Stomach smooth muscle (tissue), 2 donors: ENCODE measurements around the gene GRIK4.

Experiments
- H3K27ac ChIP-seq: one replicate; pipeline ENCODE4 v1.7.0; 2013; ENCODE audit warnings: mild to moderate bottlenecking, low read length, inconsistent platforms
- H3K27me3 ChIP-seq, 2 donors: one replicate each; pipeline ENCODE4 v1.7.0; 2013; ENCODE audit warnings: low read length in 2 of 2; ENCODE audit not compliant: insufficient read depth in 2 of 2, control insufficient read depth in 1 of 2
- H3K36me3 ChIP-seq, 2 donors: one replicate each; pipeline ENCODE4 v1.7.0; 2013; ENCODE audit warnings: low read length in 2 of 2; ENCODE audit not compliant: control insufficient read depth in 2 of 2, insufficient read depth in 2 of 2
- H3K4me1 ChIP-seq: one replicate; pipeline ENCODE4 v1.7.0; 2013; ENCODE audit warnings: low read length; ENCODE audit not compliant: control insufficient read depth, insufficient read depth
- H3K4me3 ChIP-seq, 2 donors: one replicate each; pipeline ENCODE4 v1.7.0; 2013; ENCODE audit warnings: low read length in 2 of 2
- H3K9ac ChIP-seq, 2 donors: one replicate each; pipeline ENCODE4 v1.7.0; 2013; ENCODE audit warnings: low read length in 2 of 2, mild to moderate bottlenecking in 1 of 2
- H3K9me3 ChIP-seq, 2 donors: one replicate each; pipeline ENCODE4 v1.7.0; 2013; ENCODE audit warnings: low read length in 2 of 2; ENCODE audit not compliant: control insufficient read depth in 2 of 2
- donor health status: healthy.
- donor health status: Pancreatic carcinoma.

GRIK4 gene

DNA sequence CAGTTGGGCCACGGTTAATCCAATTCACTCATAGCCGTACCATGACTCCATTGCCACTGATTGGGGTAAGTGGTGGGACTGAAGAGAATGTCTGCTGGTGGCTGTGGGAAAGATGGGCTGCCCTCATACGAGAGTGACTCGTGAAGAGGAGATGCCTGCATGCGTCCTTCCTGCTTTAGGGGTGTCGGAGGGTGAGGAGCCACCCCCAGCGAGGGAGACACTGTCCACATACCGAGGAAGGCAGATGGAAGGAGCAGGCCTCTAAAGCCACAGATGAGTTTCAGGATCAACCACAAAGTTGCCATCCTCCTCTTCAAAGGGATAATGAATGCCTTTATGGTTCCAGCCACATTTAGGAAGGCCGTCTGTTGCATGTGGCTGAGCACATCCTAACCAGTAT lies 83.2 kb downstream of the GRIK4 start:
- Histone ChIP-seq H3K27ac (no peak overlapping the region), H3K4me1 (no peaks in the 10 kb centered on the region), H3K27me3 (peaks cover 0 to 4% of the 10 kb centered on the region in 2 donors)

DNA sequence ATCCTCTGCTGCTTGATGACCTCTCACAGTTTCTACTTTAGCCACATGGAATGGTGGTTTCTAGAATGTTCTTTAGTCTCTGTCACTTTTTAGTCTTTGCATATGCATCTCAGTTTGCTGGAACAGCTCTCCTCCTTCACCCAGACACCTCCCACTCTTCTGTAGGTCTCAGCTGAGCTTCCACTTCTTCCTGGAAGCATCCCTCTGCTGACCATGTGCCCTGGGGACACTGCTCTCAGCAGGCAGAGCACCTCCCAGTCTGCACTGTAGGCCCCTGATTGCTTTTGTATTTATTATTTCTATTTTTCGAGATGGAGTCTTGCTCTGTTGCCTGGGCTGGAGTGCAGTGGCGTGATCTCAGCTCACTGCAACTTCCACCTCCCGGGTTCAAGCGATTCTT lies 84.0 kb downstream of the GRIK4 start:
- Histone ChIP-seq H3K4me3 (no peak overlapping the region), H3K4me1 (no peaks in the 10 kb centered on the region), H3K9me3 (no peaks in the 10 kb centered on the region), H3K27ac (no peak overlapping the region), H3K36me3 (no peaks in the 10 kb centered on the region), H3K27me3 (peaks cover 0 to 2% of the 10 kb centered on the region in 2 donors), H3K9ac (no peak overlapping the region)

More for the DNA sequence above, 83.2 kb downstream of the GRIK4 start:
- Histone ChIP-seq H3K36me3 (no peaks in the 10 kb centered on the region), H3K9me3 (no peaks in the 10 kb centered on the region), H3K9ac (no peak overlapping the region), H3K4me3 (no peak overlapping the region)

DNA sequence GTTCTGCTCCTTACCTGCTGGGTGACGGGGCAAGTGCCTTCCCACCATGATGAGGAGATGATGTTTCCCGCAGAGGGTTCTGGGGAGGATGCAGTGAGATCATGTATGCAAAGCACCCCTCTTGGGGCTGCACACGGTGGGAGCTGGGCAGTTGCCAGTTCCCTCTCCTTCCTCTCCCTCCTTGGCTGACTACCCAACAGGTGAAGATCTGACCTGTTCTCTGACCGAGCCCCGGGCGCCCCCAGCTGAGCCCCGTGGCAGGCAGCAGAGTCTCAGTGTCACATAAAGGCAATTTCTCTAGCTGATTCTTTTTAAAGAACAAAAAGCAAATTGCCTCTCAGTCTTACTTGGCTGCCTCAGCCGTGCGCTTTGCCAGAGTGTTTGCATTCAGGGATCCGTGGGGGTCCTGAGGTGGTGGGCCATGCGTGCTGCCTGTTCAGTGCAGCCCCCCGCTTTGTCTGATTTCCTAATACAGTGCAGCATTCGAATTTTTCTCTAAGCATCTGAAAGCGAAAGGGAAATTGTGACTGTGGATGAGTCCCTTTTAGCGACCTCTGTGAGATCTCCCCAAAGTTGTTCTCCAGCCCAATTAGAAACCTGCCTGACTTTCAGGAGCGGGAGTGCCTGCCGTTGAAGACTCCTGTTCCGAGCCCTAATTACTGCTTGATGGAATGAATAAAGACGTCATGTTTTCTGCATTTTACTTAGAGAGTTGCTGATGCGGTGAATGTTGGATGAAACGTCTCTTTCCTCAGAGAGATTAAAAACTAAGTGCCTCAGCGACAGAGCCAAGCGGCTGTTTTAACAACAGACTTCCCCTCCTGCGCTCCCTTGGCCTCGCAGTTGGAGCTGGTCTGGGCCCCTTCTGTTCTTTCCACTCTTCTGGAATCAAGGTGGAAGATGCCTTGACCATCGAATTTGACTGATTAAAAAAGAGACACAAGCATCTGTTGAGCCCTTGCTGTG lies 86.0 kb downstream of the GRIK4 start:
- no peak overlapping the region for H3K27ac ChIP-seq
- no peaks in the 10 kb centered on the region for H3K4me1 ChIP-seq
- no peak overlapping the region for H3K9ac ChIP-seq
- peak overlapping the region in 1 of 2 donors; percentile 44 for H3K4me3 ChIP-seq
- H3K36me3 ChIP-seq: no peaks in the 10 kb centered on the region
- H3K9me3 ChIP-seq: no peaks in the 10 kb centered on the region
- H3K27me3 ChIP-seq: peaks cover 0 to 2% of the 10 kb centered on the region in 2 donors

DNA sequence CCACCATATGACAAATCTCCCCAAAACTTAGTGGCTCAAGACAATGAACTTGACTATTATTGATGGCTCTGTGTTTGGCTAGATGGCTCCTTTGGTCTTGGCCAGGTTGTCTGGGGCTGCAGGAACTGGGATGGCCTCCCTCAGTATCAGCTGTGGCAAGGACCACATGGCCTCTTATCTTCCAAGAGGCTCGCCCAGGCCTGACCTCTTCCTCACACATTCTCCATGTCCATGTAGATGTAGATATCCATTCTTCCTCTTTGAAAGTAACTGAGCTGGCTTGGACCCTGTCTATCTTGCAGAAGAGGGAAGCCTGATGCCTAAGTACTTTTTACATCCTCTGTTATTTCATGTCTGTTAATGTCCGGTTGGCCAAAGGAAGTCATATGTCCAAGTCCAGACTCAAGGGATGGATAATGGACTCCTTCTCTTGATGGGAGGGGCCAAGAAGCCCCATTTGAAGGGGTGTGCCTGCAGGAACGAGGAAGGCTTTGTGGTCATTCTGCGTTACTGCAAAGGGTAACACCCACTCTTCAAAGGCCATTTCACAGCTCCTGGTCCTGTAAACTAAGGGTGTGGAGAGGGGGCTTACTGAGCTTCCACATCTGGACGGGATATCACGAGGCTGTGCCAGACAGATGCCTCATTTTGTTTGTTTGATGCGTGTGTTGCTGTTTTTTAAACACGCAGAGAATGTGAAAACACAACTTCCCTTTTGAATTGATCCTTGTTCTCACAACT lies 87.1 kb downstream of the GRIK4 start:
- Histone ChIP-seq H3K9me3 (no peaks in the 10 kb centered on the region), H3K27ac (no peak overlapping the region), H3K36me3 (no peaks in the 10 kb centered on the region), H3K9ac (no peak overlapping the region), H3K4me1 (no peaks in the 10 kb centered on the region), H3K4me3 (no peak overlapping the region), H3K27me3 (peaks cover 0 to 2% of the 10 kb centered on the region in 2 donors)

DNA sequence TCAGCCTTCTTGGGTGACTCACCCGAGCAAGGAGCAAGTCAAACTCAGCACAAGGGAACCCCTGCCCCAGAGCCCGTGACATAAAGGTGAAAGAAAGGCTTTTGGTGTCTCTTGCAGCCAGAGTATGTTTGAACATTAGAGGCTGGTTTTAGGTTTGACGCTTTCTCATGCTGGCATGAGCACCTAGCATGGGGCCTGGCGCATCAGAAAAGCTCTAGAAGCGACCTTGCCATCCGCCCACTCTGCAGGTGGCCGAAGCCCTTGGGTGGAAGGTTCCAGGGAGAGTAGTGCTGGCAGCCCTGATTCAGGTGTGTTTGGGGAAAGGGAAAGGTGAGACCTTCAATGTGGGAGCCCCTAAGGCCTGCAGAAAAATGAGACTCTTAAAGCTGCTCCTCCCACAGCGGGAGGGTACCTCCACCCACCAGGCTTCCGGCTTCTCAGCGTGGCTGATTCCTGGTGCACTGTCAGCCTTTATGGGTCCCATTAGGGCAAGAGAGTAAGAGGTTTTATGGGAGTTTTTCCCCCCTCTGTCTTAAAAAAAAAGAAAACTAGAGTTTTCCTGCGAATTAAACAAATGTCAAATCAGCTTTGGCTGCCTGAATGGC lies 88.4 kb downstream of the GRIK4 start:
- Histone ChIP-seq H3K4me1 (no peaks in the 10 kb centered on the region), H3K36me3 (no peaks in the 10 kb centered on the region), H3K27me3 (peaks cover 0 to 2% of the 10 kb centered on the region in 2 donors), H3K4me3 (no peak overlapping the region), H3K9ac (no peak overlapping the region), H3K27ac (no peak overlapping the region), H3K9me3 (no peaks in the 10 kb centered on the region)

DNA sequence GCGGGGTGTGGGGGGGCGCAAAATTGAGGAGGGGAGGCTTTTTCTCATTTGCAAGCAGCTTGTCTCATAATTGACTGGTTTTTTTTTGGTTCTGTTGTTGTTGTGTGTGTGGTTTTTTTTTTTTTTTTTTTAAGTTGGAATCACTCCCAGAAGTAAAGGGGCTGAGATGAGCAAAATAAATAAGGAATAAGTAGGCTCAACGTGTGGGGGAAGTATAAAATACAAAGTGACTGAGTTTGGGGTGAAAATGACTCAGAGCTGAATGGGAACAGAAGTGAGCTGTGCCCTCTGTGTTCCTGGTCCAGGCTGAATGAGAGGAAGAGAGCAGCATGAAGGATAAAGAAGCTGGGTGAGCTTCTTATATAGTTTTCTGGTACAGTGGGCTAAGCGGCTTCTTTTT lies 90.0 kb downstream of the GRIK4 start:
- Histone ChIP-seq H3K36me3 (no peaks in the 10 kb centered on the region), H3K27ac (no peak overlapping the region), H3K4me3 (no peak overlapping the region), H3K4me1 (no peaks in the 10 kb centered on the region), H3K27me3 (peaks cover 0 to 2% of the 10 kb centered on the region in 2 donors), H3K9me3 (no peaks in the 10 kb centered on the region), H3K9ac (no peak overlapping the region)

DNA sequence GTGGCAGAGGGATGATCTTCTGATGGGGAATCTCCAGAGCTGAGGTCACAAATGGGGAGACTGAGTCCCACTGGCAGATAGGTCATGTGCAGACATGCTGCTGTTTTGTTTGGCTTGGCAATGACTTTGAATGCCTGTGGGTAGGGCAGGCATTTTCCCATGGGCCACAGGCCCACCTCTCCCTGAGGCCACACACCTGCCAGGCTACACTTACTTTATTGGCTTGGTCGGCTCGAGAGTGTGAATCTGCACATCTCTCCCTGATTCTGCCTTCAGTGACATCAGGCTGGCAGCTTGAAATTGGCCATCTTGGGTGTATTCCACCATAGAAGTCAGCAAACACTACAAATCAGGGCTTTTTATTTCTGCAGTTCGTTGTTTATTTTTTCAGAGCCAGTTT lies 91.5 kb downstream of the GRIK4 start:
- H3K9me3 ChIP-seq: no peaks in the 10 kb centered on the region
- H3K27me3 ChIP-seq: no peaks in the 10 kb centered on the region
- H3K4me3 ChIP-seq: no peak overlapping the region
- no peak overlapping the region for H3K9ac ChIP-seq
- H3K36me3 ChIP-seq: no peaks in the 10 kb centered on the region
- no peak overlapping the region for H3K27ac ChIP-seq
- H3K4me1 ChIP-seq: no peaks in the 10 kb centered on the region

DNA sequence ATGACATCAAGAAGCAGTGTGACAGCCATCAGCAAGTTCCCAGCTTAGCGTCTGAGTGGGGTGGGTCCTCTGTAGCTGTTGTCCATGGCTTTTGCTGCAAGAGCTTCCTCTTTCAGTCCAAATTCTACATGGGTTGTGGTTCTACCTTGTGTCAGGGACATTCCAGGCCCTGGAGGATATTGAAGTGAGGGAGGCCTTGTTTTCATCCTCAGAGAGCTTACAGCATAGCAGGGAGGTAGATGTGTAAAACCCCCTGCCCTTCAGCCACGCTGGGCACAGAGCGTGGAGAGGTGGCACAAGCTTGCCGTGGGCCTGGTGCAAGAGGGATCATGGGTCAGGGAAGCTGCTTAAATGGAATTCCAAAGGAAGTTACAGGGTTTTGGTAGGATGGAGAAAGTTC lies 93.9 kb downstream of the GRIK4 start:
- Histone ChIP-seq H3K4me1 (no peaks in the 10 kb centered on the region), H3K9me3 (no peaks in the 10 kb centered on the region), H3K27ac (no peak overlapping the region), H3K27me3 (no peaks in the 10 kb centered on the region), H3K4me3 (no peak overlapping the region), H3K36me3 (no peaks in the 10 kb centered on the region), H3K9ac (no peak overlapping the region)

DNA sequence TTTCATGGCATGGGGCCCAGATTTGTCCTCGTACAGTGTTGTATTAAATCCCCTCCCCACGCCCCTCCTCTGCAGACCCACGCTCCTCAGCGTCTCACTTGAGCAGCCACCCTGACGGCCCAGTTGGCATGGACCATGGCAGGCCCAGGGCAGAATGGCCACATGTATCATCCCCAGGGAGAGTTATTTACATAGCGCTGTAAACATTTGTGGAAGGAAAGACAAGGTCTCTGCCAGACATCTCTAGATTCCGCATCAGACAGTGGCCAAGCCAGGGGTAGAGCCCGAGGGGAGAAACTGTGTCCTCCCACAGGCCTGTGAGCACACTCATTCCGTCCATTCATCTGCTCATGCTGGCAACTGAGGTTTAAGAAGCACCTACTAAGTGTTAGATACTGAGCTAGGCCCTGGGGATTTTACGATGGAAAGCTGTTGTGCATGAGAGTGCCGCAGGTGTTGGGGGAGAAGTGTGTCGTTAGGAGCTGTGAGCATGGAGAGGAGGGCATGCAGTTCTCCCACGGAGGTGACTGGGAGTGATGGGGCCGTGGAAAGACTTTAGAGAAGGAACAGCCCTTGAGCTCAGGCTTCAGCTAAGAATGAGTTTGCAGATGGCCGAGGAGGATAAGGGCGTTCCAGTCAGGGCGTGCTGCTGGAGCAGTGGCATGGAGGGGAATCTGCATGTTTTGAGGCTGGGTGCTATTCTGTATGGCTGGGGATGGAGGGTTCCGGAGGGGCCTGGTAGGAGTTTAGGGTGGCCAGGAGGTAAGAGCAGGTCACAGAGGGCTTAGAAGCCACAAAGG lies 94.9 kb downstream of the GRIK4 start:
- H3K27me3 ChIP-seq: no peaks in the 10 kb centered on the region
- no peaks in the 10 kb centered on the region for H3K4me1 ChIP-seq
- H3K36me3 ChIP-seq: no peaks in the 10 kb centered on the region
- no peaks in the 10 kb centered on the region for H3K9me3 ChIP-seq
- H3K27ac ChIP-seq: no peak overlapping the region
- H3K9ac ChIP-seq: no peak overlapping the region
- no peak overlapping the region for H3K4me3 ChIP-seq

DNA sequence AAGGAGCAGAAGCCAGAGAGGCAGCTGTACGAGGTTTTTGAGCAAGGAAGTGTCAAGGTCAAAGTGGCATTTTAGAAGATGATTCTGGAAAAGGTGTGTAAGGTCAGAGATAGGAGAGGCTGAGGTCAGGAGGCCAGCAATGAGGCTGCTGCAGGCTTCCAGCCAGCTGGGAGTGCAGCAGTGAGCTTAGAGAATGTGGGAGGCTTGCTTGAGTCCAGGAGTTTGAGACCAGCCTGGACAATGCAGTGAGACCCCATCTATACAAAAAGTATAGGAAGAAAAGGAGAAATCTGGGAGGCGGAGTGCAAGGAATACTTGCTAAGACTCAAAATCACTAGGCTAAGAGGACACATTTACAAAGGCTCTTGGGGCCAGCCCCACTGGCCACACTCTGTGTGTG lies 96.5 kb downstream of the GRIK4 start:
- no peak overlapping the region for H3K27ac ChIP-seq
- no peaks in the 10 kb centered on the region for H3K4me1 ChIP-seq
- no peak overlapping the region for H3K9ac ChIP-seq
- no peaks in the 10 kb centered on the region for H3K36me3 ChIP-seq
- H3K9me3 ChIP-seq: no peaks in the 10 kb centered on the region
- no peaks in the 10 kb centered on the region for H3K27me3 ChIP-seq
- no peak overlapping the region for H3K4me3 ChIP-seq
